HG03135 (cell line): ENCODE results near the gene PNO1.
"Not testable (repeated sequence)": the region's sequence is repeated elsewhere in the genome, so short reads cannot be mapped to it uniquely, and the experiment has no call there.

Experiments
- ATAC-seq: cut with Tn5 transposase; IDR thresholded peaks from one replicate; pipeline ENCODE4 v1.9.1; 2021; ENCODE audit warnings: mild to moderate bottlenecking, moderate library complexity; ENCODE audit not compliant: unreplicated experiment

PNO1 gene

GRCh38 chr2:68156419-68156818, 1.3 kb upstream of the PNO1 start:
- no peak for ATAC-seq

- ATAC-seq, result peak; percentile 35
Measured at GRCh38 chr2:68157002-68157401, 686 bp upstream of the PNO1 start.

GRCh38 chr2:68158134-68158447, 403 bp downstream of the PNO1 start:
- no peak for ATAC-seq

- no peak for ATAC-seq
Measured at GRCh38 chr2:68163641-68164040, 6.0 kb downstream of the PNO1 start.

- ATAC-seq, result no peak
Measured at GRCh38 chr2:68167186-68167585, 9.5 kb downstream of the PNO1 start.

- ATAC-seq, result no peak
Measured at GRCh38 chr2:68169308-68169707, 11.6 kb downstream of the PNO1 start.

GRCh38 chr2:68171146-68171545, 13.5 kb downstream of the PNO1 start:
- ATAC-seq, result no peak

GRCh38 chr2:68171684-68172083, 14.0 kb downstream of the PNO1 start:
- ATAC-seq, result no peak

- ATAC-seq, result no peak
Measured at GRCh38 chr2:68172521-68172920, 14.8 kb downstream of the PNO1 start.

- ATAC-seq, result no peak
Measured at GRCh38 chr2:68172990-68173700, 15.5 kb downstream of the PNO1 start.

GRCh38 chr2:68175210-68175609, 17.5 kb downstream of the PNO1 start:
- ATAC-seq, result not testable (repeated sequence)

GRCh38 chr2:68176657-68177056, 19.0 kb downstream of the PNO1 start:
- no peak for ATAC-seq

GRCh38 chr2:68177541-68177940, 19.9 kb downstream of the PNO1 start:
- ATAC-seq, result no peak

GRCh38 chr2:68178432-68178831, 20.7 kb downstream of the PNO1 start:
- no peak for ATAC-seq

- ATAC-seq, result no peak
Measured at GRCh38 chr2:68178954-68179627, 21.4 kb downstream of the PNO1 start.

GRCh38 chr2:68182902-68183301, 25.2 kb downstream of the PNO1 start:
- ATAC-seq, result no peak

GRCh38 chr2:68185541-68186164, 28.0 kb downstream of the PNO1 start:
- ATAC-seq, result no peak

- no peak for ATAC-seq
Measured at GRCh38 chr2:68187329-68187728, 29.6 kb downstream of the PNO1 start.

GRCh38 chr2:68188831-68189230, 31.1 kb downstream of the PNO1 start:
- ATAC-seq, result no peak

- ATAC-seq, result no peak
Measured at GRCh38 chr2:68189991-68190784, 32.5 kb downstream of the PNO1 start.

GRCh38 chr2:68190991-68191731, 33.5 kb downstream of the PNO1 start:
- no peak for ATAC-seq
